Endothelial cell of umbilical vein (primary cell): ENCODE data around the gene ARL6IP6. TPM values are rescaled to one million over a fixed set of nuclear protein-coding genes. Genes with fewer than 3 reads are reported as not detected.

Experiments used
- Bru-seq: library from RNA; stranded (reverse); fragments of 400-500 nt; gene quantifications from one replicate; lab custom pipeline; 2021; lab: Mats Ljungman, UMichigan
- BruChase-seq, 2 experiments: library from RNA; stranded (reverse); fragments of 400-500 nt; gene quantifications; one replicate each; lab custom pipeline; 2021; lab: Mats Ljungman, UMichigan
- BruUV-seq: library from RNA; stranded (reverse); fragments of 400-500 nt; replicated peaks from 2 replicates; lab custom pipeline; 2021; lab: Mats Ljungman, UMichigan
- CTCF ChIA-PET: fragments of 300-600, 350-600 bp; sonication (Branson Sonifier 250); formaldehyde crosslinking; loops from one replicate; lab custom pipeline; 2021; ENCODE audit warnings: antibody characterized with exemption, inconsistent platforms; lab: Charles Lee
- POLR2A ChIA-PET: fragments of 300-600, 350-600 bp; sonication (Branson Sonifier 250); formaldehyde crosslinking; loops from one replicate; lab custom pipeline; 2021; ENCODE audit warnings: antibody characterized with exemption, inconsistent platforms; lab: Charles Lee
- DNase-seq: peaks from one replicate; pipeline ENCODE4 v3.0.0-alpha.2; 2011; ENCODE audit warnings: low read depth, low spot score
- FAIRE-seq: peaks from 2 replicates; lab custom pipeline; 2011; peaks lifted over from hg19 to GRCh38; lab: Jason Lieb, UNC
- H2AFZ ChIP-seq: 2 replicates; pipeline ENCODE4 v1.6.0; 2012; ENCODE audit warnings: low read depth, low read length, control low read depth, inconsistent platforms
- H3K27ac ChIP-seq: 2 replicates; pipeline ENCODE4 v1.5.1; 2011; ENCODE audit warnings: low read depth, mild to moderate bottlenecking, control low read depth, low read length, moderate library complexity; ENCODE audit not compliant: insufficient read depth
- H3K27me3 ChIP-seq, 2 experiments: 2 replicates each; pipeline versions ENCODE4 v1.6.0 to v1.6.1; 2011; ENCODE audit warnings: low read length in 2 of 2, mixed read lengths in 1 of 2; ENCODE audit not compliant: control insufficient read depth in 2 of 2, insufficient read depth in 2 of 2
- H3K36me3 ChIP-seq, 2 experiments: 2 replicates in 1 of 2; 3 replicates in 1 of 2; pipeline ENCODE4 v1.5.1; 2011; ENCODE audit warnings: low read length in 2 of 2, mild to moderate bottlenecking in 1 of 2, moderate library complexity in 1 of 2; ENCODE audit not compliant: control insufficient read depth in 2 of 2, insufficient read depth in 2 of 2; ENCODE audit errors: extremely low read depth in 1 of 2
- H3K4me1 ChIP-seq: 3 replicates; pipeline ENCODE4 v1.5.1; 2011; ENCODE audit warnings: mild to moderate bottlenecking, low read length; ENCODE audit not compliant: control insufficient read depth, insufficient read depth; ENCODE audit errors: extremely low read depth
- H3K4me2 ChIP-seq: 2 replicates; pipeline ENCODE4 v1.6.1; 2011; ENCODE audit warnings: low read length, control low read depth, mixed read lengths; ENCODE audit not compliant: insufficient read depth
- H3K4me3 ChIP-seq, 3 experiments: fragments of 200-600 bp in 1 of 3; sonication (generic), shearing (Covaris generic) in 1 of 3; replicated peaks in 1 of 3; 2 replicates each; pipeline ENCODE4 v1.5.1; 2011 to 2016; ENCODE audit warnings: control low read depth in 3 of 3, low read length in 3 of 3, mild to moderate bottlenecking in 2 of 3, inconsistent platforms in 1 of 3, low read depth in 1 of 3, moderate library complexity in 1 of 3; ENCODE audit not compliant: insufficient read depth in 1 of 3
- H3K79me2 ChIP-seq: 2 replicates; pipeline ENCODE4 v1.6.0; 2012; ENCODE audit warnings: low read length, inconsistent platforms; ENCODE audit not compliant: control insufficient read depth, insufficient read depth
- H3K9ac ChIP-seq: replicated peaks from 2 replicates; pipeline ENCODE3; 2011; ENCODE audit warnings: low read length, control low read depth; ENCODE audit not compliant: insufficient read depth; ENCODE audit errors: extremely low read depth
- H3K9me1 ChIP-seq: replicated peaks from 3 replicates; pipeline ENCODE4 v1.6.0; 2011; ENCODE audit warnings: mild to moderate bottlenecking, low read length; ENCODE audit not compliant: control insufficient read depth, insufficient read depth; ENCODE audit errors: extremely low read depth
- H3K9me3 ChIP-seq: replicated peaks from 2 replicates; pipeline ENCODE4 v1.5.1; 2012; ENCODE audit warnings: low read length, inconsistent platforms; ENCODE audit not compliant: control insufficient read depth, insufficient read depth
- H4K20me1 ChIP-seq: replicated peaks from 2 replicates; pipeline ENCODE3; 2011; ENCODE audit warnings: mild to moderate bottlenecking, low read length; ENCODE audit not compliant: control insufficient read depth, insufficient read depth; ENCODE audit errors: extremely low read depth
- EZH2 ChIP-seq: IDR thresholded peaks from 2 replicates; pipeline ENCODE4 v1.6.1; 2012; ENCODE audit warnings: borderline replicate concordance, low read depth, mild to moderate bottlenecking, moderate library complexity, low read length, inconsistent platforms; ENCODE audit not compliant: severe bottlenecking
- FOS ChIP-seq: IDR thresholded peaks from 2 replicates; pipeline ENCODE4 v1.6.1; 2011; ENCODE audit warnings: mild to moderate bottlenecking, low read length, moderate library complexity, borderline replicate concordance; ENCODE audit not compliant: insufficient read depth
- POLR2A ChIP-seq: IDR thresholded peaks from 2 replicates; pipeline ENCODE4 v1.6.1; 2012; ENCODE audit warnings: low read depth, mild to moderate bottlenecking, control low read depth, low read length
- POLR2AphosphoS5 ChIP-seq: IDR thresholded peaks from 2 replicates; pipeline ENCODE4 v1.6.1; 2012; ENCODE audit warnings: low read depth, mild to moderate bottlenecking, control low read depth, low read length, moderate library complexity; ENCODE audit not compliant: insufficient read depth
- dilution Hi-C: fragments of 300-500 bp; cut with MboI; formaldehyde crosslinking; loops from one replicate; pipeline ENCODE4 v1.15.0; 2019; ENCODE audit warnings: low sequenced_read_pairs; ENCODE audit not compliant: extremely low pct_ligation_motif_present
- intact Hi-C: fragments of 100-400 bp; cut with micrococcal nuclease; formaldehyde crosslinking; loops from one replicate; pipeline ENCODE4 v1.10.0; 2022
- long read RNA-seq: library from polyadenylated mRNA; stranded (forward); transcript quantifications from one replicate; pipeline ENCODE4 v2.0.0, GENCODE V29; 2021
- polyA minus RNA-seq, 3 experiments: library from RNA; depleted of rRNA, polyadenylated mRNA; stranded (reverse); fragments of >200 nt; gene quantifications; 1 replicate in 1 of 3; 2 replicates in 2 of 3; pipeline ENCODE4 v1.2.3, GENCODE V29; 2011
- polyA plus RNA-seq, 4 experiments: library from polyadenylated mRNA; depleted of rRNA in 3 of 4; stranded (reverse) in 3 of 4; unstranded in 1 of 4; fragments of >200 nt; gene quantifications; 2 replicates each; pipeline versions ENCODE4 v1.2.1 to v1.2.3, GENCODE V29; 2011 to 2012; ENCODE audit warnings: missing spikeins in 1 of 4
- total RNA-seq: library from RNA; stranded (reverse); gene quantifications from 2 replicates; pipeline ENCODE4 v1.2.3, GENCODE V29; 2021

Gene ARL6IP6
- total RNA-seq, result 34.7 and 36.5 TPM in 2 replicates
- polyA plus RNA-seq, result 48.9 and 57.8 TPM in 2 replicates
- 52.9 and 66.7 TPM in 2 replicates for polyA plus RNA-seq (2011; cell fraction: cytosol; rRNA removed)
- 38.2 and 60.1 TPM in 2 replicates for polyA plus RNA-seq (2011; cell fraction: nucleus; rRNA removed)
- polyA plus RNA-seq (2012), result 20.8 and 24.0 TPM in 2 replicates
- polyA minus RNA-seq, result 16.3 and 22.7 TPM in 2 replicates
- polyA minus RNA-seq (2011; cell fraction: cytosol; rRNA and poly(A)+ RNA removed), result 13.0 TPM
- 13.0 and 22.5 TPM in 2 replicates for polyA minus RNA-seq (2011; cell fraction: nucleus; rRNA and poly(A)+ RNA removed)
- Bru-seq, nascent RNA, result percentile 89 among the genes with signal in this experiment
- percentile 78 among the genes with signal in this experiment for BruChase-seq, experiment 1, labeled RNA remaining after a 6-hour chase
- percentile 71 among the genes with signal in this experiment for BruChase-seq, experiment 2, labeled RNA remaining after a 2-hour chase
- long read RNA-seq, transcript ARL6IP6-201 (4 exons, 2,805 nt), result major isoform, 196 of 223 reads
- long read RNA-seq, transcript ARL6IP6-205 (4 exons, 1,308 nt), result minor isoform, 6 of 223 reads
- long read RNA-seq, partial matches to known transcripts, result 2 of 223 reads
- long read RNA-seq, other reads (novel, unspliced or antisense), result 18 of 223 reads

- BruUV-seq, result no TSS peak
- CTCF ChIA-PET, result interaction anchor here (1.1 kb wide), 1 partner anchor 24 kb away, joined by 3 read pairs; no protein-coding TSS in a partner anchor
- Histone ChIP-seq H2AFZ (peak within 1 kb of the TSS; percentile 84), H3K79me2 (peaks cover 63% of the 10 kb centered on the region), H3K4me2 (peak within 1 kb of the TSS; percentile 90), H3K9ac (peak within 1 kb of the TSS; percentile 87), H3K9me1 (no peaks in the 10 kb centered on the region), H3K9me3 (no peaks in the 10 kb centered on the region), H3K4me1 (peaks cover 17% of the 10 kb centered on the region), H3K36me3 (peaks cover 0 to 7% of the 10 kb centered on the region in 2 experiments), H4K20me1 (no peaks in the 10 kb centered on the region), H3K4me3 (peak within 1 kb of the TSS; percentile 68 to 99 (median 87)), H3K27me3 (no peaks in the 10 kb centered on the region), H3K27ac (peak within 1 kb of the TSS; percentile 85)
- FAIRE-seq (peak; percentile 86), DNase-seq (peak; percentile 93)
- intact Hi-C loops (loop anchor here (5.0 kb wide), 2 partner anchors 891 to 1456 kb away; partner anchors contain the start of genes ARL5A and RBM43), dilution Hi-C loops (no loop called here)
- TF ChIP-seq POLR2A, result peak; percentile 88
- peak; percentile 6 for TF ChIP-seq FOS
- TF ChIP-seq EZH2, result no peak
- peak; percentile 89 for TF ChIP-seq POLR2AphosphoS5
- POLR2A ChIA-PET, result no interaction called here
Observed at GRCh38 chr2:152718076-152718908, at the start of gene ARL6IP6. Gene ARL6IP6 (plus strand): TSS chr2:152718620. CDS start chr2:152718625, 5 bp downstream.
